HepG2 (cell line): Measurements from ENCODE around the gene WFDC5. TPM values are rescaled to one million over a fixed set of nuclear protein-coding genes. Genes with fewer than 3 reads are reported as not detected.

Source experiments
- ATRX ChIP-seq: sonication (generic); formaldehyde crosslinking; IDR thresholded peaks from 2 replicates; pipeline ENCODE4 v1.4.0; 2020; ENCODE audit warnings: missing genetic modification reagents, borderline replicate concordance
- FOXP1 ChIP-seq, 2 experiments: fragments of 450-650 bp in 1 of 2; IDR thresholded peaks; 2 replicates each; pipeline ENCODE4 v1.6.1; 2017 to 2018; ENCODE audit warnings: antibody characterized with exemption in 1 of 2
- GTF3A ChIP-seq: sonication (generic); formaldehyde crosslinking; conservative IDR thresholded peaks from 2 replicates; pipeline ENCODE4 v1.4.0; 2020; ENCODE audit warnings: mild to moderate bottlenecking, missing genetic modification reagents
- HNF4G ChIP-seq, 2 experiments: sonication (generic) in 1 of 2; formaldehyde crosslinking in 1 of 2; IDR thresholded peaks; 2 replicates each; pipeline versions ENCODE4 v1.4.0 to v1.6.1; 2011 to 2020; ENCODE audit warnings: borderline replicate concordance in 2 of 2, low read depth in 2 of 2, mild to moderate bottlenecking in 2 of 2, low read length in 1 of 2, missing genetic modification reagents in 1 of 2, moderate library complexity in 1 of 2
- HNRNPL ChIP-seq: fragments of 200-400 bp; formaldehyde crosslinking; IDR thresholded peaks from 2 replicates; pipeline ENCODE4 v1.6.1; 2017; ENCODE audit warnings: mild to moderate bottlenecking, low read depth, low read length
- KDM3A ChIP-seq: IDR thresholded peaks from 2 replicates; pipeline ENCODE4 v1.6.1; 2018; ENCODE audit warnings: low read depth, missing compliant biosample characterization
- KDM6A ChIP-seq: IDR thresholded peaks from 2 replicates; pipeline ENCODE4 v1.6.1; 2016; ENCODE audit warnings: low read depth
- NR2F6 ChIP-seq, 2 experiments: IDR thresholded peaks; 2 replicates each; pipeline ENCODE4 v1.6.1; 2016; ENCODE audit warnings: antibody characterized with exemption in 1 of 2, mild to moderate bottlenecking in 1 of 2
- PRDM10 ChIP-seq: sonication (generic); formaldehyde crosslinking; IDR thresholded peaks from 2 replicates; pipeline ENCODE4 v1.4.0; 2020; ENCODE audit warnings: low read depth, missing genetic modification reagents
- PRDM4 ChIP-seq: sonication (generic); formaldehyde crosslinking; IDR thresholded peaks from 2 replicates; pipeline ENCODE4 v1.9.0; 2021; ENCODE audit warnings: missing genetic modification reagents, borderline replicate concordance
- RBM22 ChIP-seq: fragments of 200-400 bp; formaldehyde crosslinking; optimal IDR thresholded peaks from 2 replicates; pipeline ENCODE3; 2017; ENCODE audit warnings: mild to moderate bottlenecking, low read length, moderate library complexity
- RXRA ChIP-seq: sonication (generic); formaldehyde crosslinking; IDR thresholded peaks from 2 replicates; pipeline ENCODE4 v1.5.1; 2020; ENCODE audit warnings: missing genetic modification reagents
- SOX6 ChIP-seq, 2 experiments: fragments of 450-650 bp in 1 of 2; sonication (generic) in 1 of 2; formaldehyde crosslinking in 1 of 2; IDR thresholded peaks; 2 replicates each; pipeline versions ENCODE4 v1.4.0 to v1.6.1; 2017 to 2020; ENCODE audit warnings: antibody characterized with exemption in 1 of 2, mild to moderate bottlenecking in 1 of 2, missing genetic modification reagents in 1 of 2
- ZNF18 ChIP-seq: sonication (generic); formaldehyde crosslinking; IDR thresholded peaks from 2 replicates; pipeline ENCODE4 v1.8.0; 2022; ENCODE audit warnings: mild to moderate bottlenecking, missing genetic modification reagents; ENCODE audit not compliant: insufficient replicate concordance
- ZNF282 ChIP-seq: fragments of 450-650 bp; IDR thresholded peaks from 2 replicates; pipeline ENCODE4 v1.6.1; 2018; ENCODE audit not compliant: partially characterized antibody
- ZNF512 ChIP-seq: sonication (generic); formaldehyde crosslinking; IDR thresholded peaks from 2 replicates; pipeline ENCODE4 v1.4.0; 2020; ENCODE audit warnings: mild to moderate bottlenecking, missing genetic modification reagents
- ZNF800 ChIP-seq: sonication (generic); formaldehyde crosslinking; IDR thresholded peaks from 2 replicates; pipeline ENCODE4 v1.4.0; 2020; ENCODE audit warnings: missing genetic modification reagents
- ZSCAN25 ChIP-seq: sonication (generic); formaldehyde crosslinking; IDR thresholded peaks from 2 replicates; pipeline ENCODE4 v1.8.0; 2022; ENCODE audit warnings: mild to moderate bottlenecking, missing genetic modification reagents
- polyA plus RNA-seq, 8 experiments: library from polyadenylated mRNA; depleted of rRNA in 3 of 8; stranded (reverse) in 7 of 8; unstranded in 1 of 8; fragments of >200 nt; fragmentation: Illumina TruSeq in 4 of 8; extraction: Trizol in 4 of 8; gene quantifications; 2 replicates each; pipeline versions ENCODE4 v1.2.1 to v1.2.3, GENCODE V29; 2011 to 2016; ENCODE audit warnings: low read depth in 4 of 8, missing spikeins in 1 of 8, mixed read lengths in 1 of 8; ENCODE audit not compliant: insufficient read depth in 1 of 8
- total RNA-seq, 5 experiments: library from RNA; depleted of rRNA; stranded (reverse); fragments of >200 nt; fragmentation: Illumina TruSeq; extraction: Trizol; gene quantifications; 2 replicates each; pipeline ENCODE4 v1.2.3, GENCODE V29; 2016; ENCODE audit warnings: low read depth in 1 of 5

Gene WFDC5
- total and polyA plus RNA-seq, 2 of the 13 experiments (the other 11 are each of a cell fraction or from before 2014, with no cell fraction given) = not detected

- TF ChIP-seq PRDM4 (CRISPR knock-in tag) (no peak), PRDM10 (CRISPR knock-in tag) (0 out of 2 replicates have a peak, but pooled peaks have one; percentile 29), HNRNPL (no peak), NR2F6 (IDR thresholded peaks at IDR 0.05) (peak; percentile 87), NR2F6 (CRISPR knock-in tag; IDR thresholded peaks at IDR 0.05) (peak; percentile 83), GTF3A (CRISPR knock-in tag) (no peak), ZNF800 (CRISPR knock-in tag) (no peak), FOXP1 (IDR thresholded peaks at IDR 0.05) (no peak), FOXP1 (CRISPR knock-in tag; IDR thresholded peaks at IDR 0.05) (peak; percentile 87), KDM3A (peak; percentile 70; the same call in 1 of the 2 replicates), ZNF18 (CRISPR knock-in tag) (no peak), KDM6A (CRISPR knock-in tag) (peak; percentile 64), ZSCAN25 (CRISPR knock-in tag) (no peak), ZNF512 (CRISPR knock-in tag) (no peak), RXRA (peak; percentile 88), HNF4G (IDR thresholded peaks at IDR 0.05; ENCODE audit: borderline replicate concordance, low read depth, low read length) (peak; percentile 72), HNF4G (CRISPR knock-in tag; IDR thresholded peaks at IDR 0.05; ENCODE audit: borderline replicate concordance, low read depth) (peak; percentile 41; the same call in 1 of the 2 replicates), RBM22 (no peak), ATRX (CRISPR knock-in tag) (no peak), SOX6 (IDR thresholded peaks at IDR 0.05) (no peak), SOX6 (CRISPR knock-in tag; IDR thresholded peaks at IDR 0.05) (peak; percentile 97), ZNF282 (no peak)
These were observed 37.4 kb downstream of the WFDC5 start (continued) for GRCh38 chr20:45077559-45077958.
